ENCODE data around the gene NTF4.

DNA sequence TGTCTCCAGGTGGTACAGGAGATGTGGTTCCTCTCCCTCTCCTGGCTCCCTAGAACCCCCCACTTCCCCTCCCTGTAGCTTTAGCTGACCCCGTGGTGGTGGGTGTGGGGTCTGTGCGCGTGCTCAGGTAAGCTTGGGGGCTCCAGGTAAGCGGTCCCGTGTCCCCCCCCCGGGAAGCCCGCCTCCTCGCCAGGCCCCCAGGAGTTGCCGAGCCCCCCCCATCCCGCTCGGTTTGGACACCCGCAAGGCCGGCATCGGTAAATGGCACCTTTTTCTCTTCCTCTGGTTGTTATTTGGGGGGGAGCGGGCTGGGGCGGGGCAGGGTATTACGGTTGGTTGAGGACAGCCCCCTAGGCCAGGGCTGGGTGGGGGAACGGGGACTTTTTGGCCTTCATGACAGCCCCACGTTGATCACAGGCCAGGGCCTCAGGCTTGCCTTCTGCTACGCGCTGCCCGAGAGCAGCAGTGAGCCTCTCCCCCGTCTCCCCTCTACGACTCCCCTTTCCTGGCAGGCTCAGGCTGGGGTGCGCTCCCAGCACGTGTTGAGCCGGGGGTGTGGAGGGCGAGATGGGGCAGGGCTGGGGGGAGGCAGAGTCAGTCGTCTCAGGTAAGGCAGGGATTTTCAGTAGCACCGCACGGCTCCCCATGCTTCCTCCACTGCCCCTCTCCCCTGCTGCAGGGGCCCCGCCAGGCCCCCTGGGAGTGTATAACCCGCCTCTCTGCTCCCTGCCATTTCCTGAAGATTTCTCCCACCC lies 38.9 kb upstream of the NTF4 start:
- no peak for TF ChIP-seq POLR2A (IDR thresholded peaks at IDR 0.05)
- TF ChIP-seq, protein P1, sequence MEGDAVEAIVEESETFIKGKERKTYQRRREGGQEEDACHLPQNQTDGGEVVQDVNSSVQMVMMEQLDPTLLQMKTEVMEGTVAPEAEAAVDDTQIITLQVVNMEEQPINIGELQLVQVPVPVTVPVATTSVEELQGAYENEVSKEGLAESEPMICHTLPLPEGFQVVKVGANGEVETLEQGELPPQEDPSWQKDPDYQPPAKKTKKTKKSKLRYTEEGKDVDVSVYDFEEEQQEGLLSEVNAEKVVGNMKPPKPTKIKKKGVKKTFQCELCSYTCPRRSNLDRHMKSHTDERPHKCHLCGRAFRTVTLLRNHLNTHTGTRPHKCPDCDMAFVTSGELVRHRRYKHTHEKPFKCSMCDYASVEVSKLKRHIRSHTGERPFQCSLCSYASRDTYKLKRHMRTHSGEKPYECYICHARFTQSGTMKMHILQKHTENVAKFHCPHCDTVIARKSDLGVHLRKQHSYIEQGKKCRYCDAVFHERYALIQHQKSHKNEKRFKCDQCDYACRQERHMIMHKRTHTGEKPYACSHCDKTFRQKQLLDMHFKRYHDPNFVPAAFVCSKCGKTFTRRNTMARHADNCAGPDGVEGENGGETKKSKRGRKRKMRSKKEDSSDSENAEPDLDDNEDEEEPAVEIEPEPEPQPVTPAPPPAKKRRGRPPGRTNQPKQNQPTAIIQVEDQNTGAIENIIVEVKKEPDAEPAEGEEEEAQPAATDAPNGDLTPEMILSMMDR (IDR thresholded peaks at IDR 0.05) = no peak

Measured in thyroid gland (tissue), 4 donors.